Activated B cell treated with CpG ODN at 0.5 μM for 24 hours (primary cell): ENCODE measurements around the gene FAF1. TPM values are rescaled to one million over a fixed set of nuclear protein-coding genes. Genes with fewer than 3 reads are reported as not detected.

Experiments
- ATAC-seq: fragments of 200-7000 bp; cut with Tn5 transposase; one replicate; pipeline ENCODE4 v1.10.0; 2021; ENCODE audit warnings: low read depth, mild to moderate bottlenecking, moderate library complexity
- CTCF ChIA-PET: fragments of 350-600 bp; sonication (Branson Sonifier 250); formaldehyde crosslinking; loops from one replicate; lab custom pipeline; 2021; ENCODE audit warnings: antibody characterized with exemption; lab: Charles Lee
- POLR2A ChIA-PET: fragments of 350-600 bp; sonication (Branson Sonifier 250); formaldehyde crosslinking; loops from one replicate; lab custom pipeline; 2021; ENCODE audit warnings: antibody characterized with exemption; lab: Charles Lee
- DNase-seq: peaks from one replicate; pipeline ENCODE4 v3.0.0; 2022
- H3K27ac Mint-ChIP-seq: one replicate; pipeline ENCODE4 v1.8.0; 2020; ENCODE audit warnings: mixed read lengths
- H3K27me3 Mint-ChIP-seq: one replicate; pipeline ENCODE4 v1.8.0; 2021; ENCODE audit warnings: mixed read lengths
- H3K36me3 Mint-ChIP-seq: one replicate; pipeline ENCODE4 v1.8.0; 2021; ENCODE audit warnings: low read depth, mixed read lengths
- H3K4me1 Mint-ChIP-seq: one replicate; pipeline ENCODE4 v1.8.0; 2021; ENCODE audit warnings: mixed read lengths
- H3K4me3 Mint-ChIP-seq: one replicate; pipeline ENCODE4 v1.8.0; 2020; ENCODE audit warnings: mild to moderate bottlenecking, mixed read lengths
- H3K9me3 Mint-ChIP-seq: one replicate; pipeline ENCODE4 v1.8.0; 2020; ENCODE audit warnings: mixed read lengths
- intact Hi-C: fragments of 100-400 bp; cut with micrococcal nuclease; formaldehyde crosslinking; loops from one replicate; pipeline ENCODE4 v1.15.1; 2024
- total RNA-seq: library from RNA; stranded (reverse); gene quantifications from 2 replicates; pipeline ENCODE4 v1.2.3, GENCODE V29; 2022
- TF ChIP-seq, protein P1 (sequence below): fragments of 200-600 bp; IDR thresholded peaks from one replicate; pipeline ENCODE4 v1.8.0; 2022; ENCODE audit warnings: antibody characterized with exemption, mild to moderate bottlenecking

Gene FAF1
- total RNA-seq, 1 donor from 2014 or later = 61.7 TPM

DNA sequence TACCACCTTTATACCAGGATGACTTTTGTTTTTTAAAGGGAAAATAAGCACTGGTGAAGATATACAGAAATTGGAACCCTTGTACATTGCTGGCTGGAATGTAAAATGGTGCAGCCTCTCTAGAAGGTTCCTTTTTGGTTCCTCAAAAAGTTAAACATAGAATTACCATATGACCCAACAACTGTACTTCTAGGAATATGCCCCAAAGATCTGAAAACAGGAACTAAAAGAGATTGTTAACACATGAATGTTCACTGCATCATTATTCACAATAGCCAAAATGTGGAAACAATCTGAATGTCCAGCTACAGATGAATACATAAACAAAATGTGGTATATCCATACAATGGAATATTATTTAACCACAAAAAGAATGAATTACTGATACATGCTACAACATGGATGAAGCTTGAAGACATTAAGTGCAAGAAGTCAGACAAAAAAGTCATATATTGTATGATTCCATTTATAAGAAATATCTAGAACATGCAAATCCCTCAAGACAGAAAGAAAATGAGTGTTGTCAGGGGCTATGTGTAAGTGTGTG lies 452.0 kb downstream of the FAF1 start:
- ATAC-seq (no peak), DNase-seq (no peak)
- no peak overlapping the region for H3K27ac Mint-ChIP-seq
- peaks cover 59% of the 10 kb centered on the region for H3K36me3 Mint-ChIP-seq
- POLR2A ChIA-PET = no interaction called here
- intact Hi-C loops = no loop called here
- CTCF ChIA-PET = no interaction called here
- no peak overlapping the region for H3K4me3 Mint-ChIP-seq
- TF ChIP-seq, protein P1, sequence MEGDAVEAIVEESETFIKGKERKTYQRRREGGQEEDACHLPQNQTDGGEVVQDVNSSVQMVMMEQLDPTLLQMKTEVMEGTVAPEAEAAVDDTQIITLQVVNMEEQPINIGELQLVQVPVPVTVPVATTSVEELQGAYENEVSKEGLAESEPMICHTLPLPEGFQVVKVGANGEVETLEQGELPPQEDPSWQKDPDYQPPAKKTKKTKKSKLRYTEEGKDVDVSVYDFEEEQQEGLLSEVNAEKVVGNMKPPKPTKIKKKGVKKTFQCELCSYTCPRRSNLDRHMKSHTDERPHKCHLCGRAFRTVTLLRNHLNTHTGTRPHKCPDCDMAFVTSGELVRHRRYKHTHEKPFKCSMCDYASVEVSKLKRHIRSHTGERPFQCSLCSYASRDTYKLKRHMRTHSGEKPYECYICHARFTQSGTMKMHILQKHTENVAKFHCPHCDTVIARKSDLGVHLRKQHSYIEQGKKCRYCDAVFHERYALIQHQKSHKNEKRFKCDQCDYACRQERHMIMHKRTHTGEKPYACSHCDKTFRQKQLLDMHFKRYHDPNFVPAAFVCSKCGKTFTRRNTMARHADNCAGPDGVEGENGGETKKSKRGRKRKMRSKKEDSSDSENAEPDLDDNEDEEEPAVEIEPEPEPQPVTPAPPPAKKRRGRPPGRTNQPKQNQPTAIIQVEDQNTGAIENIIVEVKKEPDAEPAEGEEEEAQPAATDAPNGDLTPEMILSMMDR = no peak
- no peaks in the 10 kb centered on the region for H3K27me3 Mint-ChIP-seq
- H3K9me3 Mint-ChIP-seq = peaks cover 25% of the 10 kb centered on the region
- H3K4me1 Mint-ChIP-seq = no peaks in the 10 kb centered on the region

DNA sequence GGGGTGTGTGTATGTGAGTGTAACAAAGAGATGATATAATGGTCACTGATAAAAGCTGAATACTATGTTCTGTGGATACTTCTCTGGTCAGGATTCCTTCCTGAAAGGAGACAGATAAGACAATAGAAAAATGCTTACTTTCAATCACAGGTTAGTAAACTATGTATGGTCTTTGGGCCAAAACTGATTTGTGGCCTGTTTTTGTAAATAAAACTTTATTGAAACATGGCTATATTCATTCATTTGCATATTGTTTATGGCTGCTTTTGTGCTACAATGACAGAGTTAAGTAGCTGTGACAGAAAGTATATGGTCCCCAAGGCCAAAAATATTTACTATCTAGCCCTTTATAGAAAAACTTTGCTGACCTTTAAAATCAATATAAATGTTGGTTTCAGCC lies 454.6 kb downstream of the FAF1 start:
- Mint-ChIP-seq H3K36me3 (peaks cover 49% of the 10 kb centered on the region), H3K27me3 (no peaks in the 10 kb centered on the region), H3K9me3 (peaks cover 17% of the 10 kb centered on the region), H3K4me1 (peaks cover 4% of the 10 kb centered on the region), H3K27ac (no peak overlapping the region), H3K4me3 (no peak overlapping the region)
- intact Hi-C loops = no loop called here
- DNase-seq (no peak), ATAC-seq (no peak)
- CTCF ChIA-PET = no interaction called here
- TF ChIP-seq, protein P1 = no peak
- POLR2A ChIA-PET = no interaction called here

DNA sequence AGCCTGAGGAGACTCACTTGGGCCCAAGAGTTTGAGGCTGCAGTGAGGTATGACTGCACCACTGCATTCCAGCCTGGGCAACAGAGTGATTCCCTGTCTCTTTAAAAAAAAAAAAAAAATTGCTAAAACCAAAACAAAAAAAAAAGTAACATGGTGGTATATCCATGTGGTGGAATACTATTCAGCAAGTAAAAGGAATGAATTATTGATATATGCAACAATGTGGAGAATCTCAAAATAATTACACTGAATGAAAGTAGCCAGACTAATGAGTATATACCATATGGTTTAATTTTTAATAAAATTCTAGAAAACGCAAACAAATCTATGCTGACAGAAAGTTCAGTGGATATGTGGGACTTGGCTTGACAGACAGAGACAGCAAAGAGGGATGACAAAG lies 456.6 kb downstream of the FAF1 start:
- Mint-ChIP-seq H3K4me3 (no peak overlapping the region), H3K36me3 (peaks cover 54% of the 10 kb centered on the region), H3K27ac (no peak overlapping the region), H3K4me1 (peaks cover 4% of the 10 kb centered on the region), H3K9me3 (peaks cover 17% of the 10 kb centered on the region), H3K27me3 (no peaks in the 10 kb centered on the region)
- TF ChIP-seq, protein P1 = no peak
- POLR2A ChIA-PET = no interaction called here
- DNase-seq (no peak), ATAC-seq (no peak)
- intact Hi-C loops = no loop called here
- CTCF ChIA-PET = no interaction called here

DNA sequence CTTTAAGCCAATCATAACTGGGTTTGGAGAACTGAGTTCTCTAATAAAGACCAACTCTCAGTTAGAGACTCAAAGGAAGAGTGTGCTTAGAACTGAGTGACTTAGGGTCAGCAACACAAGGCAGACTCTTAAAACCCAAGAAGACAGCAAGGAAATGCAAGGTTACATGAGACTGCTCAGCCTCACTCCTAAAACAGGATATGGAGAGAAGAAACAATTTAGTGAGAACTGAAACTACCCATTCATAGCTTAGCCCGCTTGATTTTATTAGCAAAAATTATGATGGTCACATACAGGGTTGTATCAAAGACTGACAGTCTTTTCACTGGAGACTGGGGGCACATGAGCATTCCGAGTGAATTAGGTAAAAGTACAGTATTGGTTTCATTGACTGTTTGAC lies 457.9 kb downstream of the FAF1 start:
- H3K4me3 Mint-ChIP-seq = no peak overlapping the region
- DNase-seq = no peak
- ATAC-seq = no peak
- ChIA-PET POLR2A (no interaction called here), CTCF (no interaction called here)
- peaks cover 14% of the 10 kb centered on the region for H3K9me3 Mint-ChIP-seq
- peaks cover 54% of the 10 kb centered on the region for H3K36me3 Mint-ChIP-seq
- intact Hi-C loops = no loop called here
- TF ChIP-seq, protein P1 = no peak
- no peaks in the 10 kb centered on the region for H3K27me3 Mint-ChIP-seq
- peaks cover 4% of the 10 kb centered on the region for H3K4me1 Mint-ChIP-seq
- H3K27ac Mint-ChIP-seq = no peak overlapping the region

DNA sequence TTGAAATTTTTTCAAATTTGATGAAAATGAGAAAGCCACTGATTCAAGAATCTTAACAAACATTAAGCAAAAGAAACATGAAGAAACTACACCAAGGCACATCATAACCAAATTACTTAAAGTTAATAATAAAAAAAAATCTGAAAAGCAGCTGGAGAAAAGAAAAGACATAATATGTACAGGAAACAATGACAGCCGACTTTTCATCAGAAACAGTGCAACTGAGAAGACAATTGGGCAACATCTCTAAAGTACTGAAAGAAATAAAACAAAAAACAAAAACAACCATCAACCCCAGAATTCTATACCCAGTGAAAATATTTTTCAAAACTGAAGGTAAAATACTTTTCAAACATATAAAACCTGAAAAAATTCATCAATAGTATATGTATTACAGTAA lies 463.1 kb downstream of the FAF1 start:
- POLR2A ChIA-PET = no interaction called here
- peaks cover 49% of the 10 kb centered on the region for H3K36me3 Mint-ChIP-seq
- no peak for DNase-seq
- H3K27ac Mint-ChIP-seq = no peak overlapping the region
- intact Hi-C loops = no loop called here
- no peak for ATAC-seq
- TF ChIP-seq, protein P1 = no peak
- no peaks in the 10 kb centered on the region for H3K27me3 Mint-ChIP-seq
- no peak overlapping the region for H3K4me3 Mint-ChIP-seq
- peaks cover 2% of the 10 kb centered on the region for H3K4me1 Mint-ChIP-seq
- peaks cover 6% of the 10 kb centered on the region for H3K9me3 Mint-ChIP-seq
- CTCF ChIA-PET = no interaction called here
